HG03521 (cell line): ENCODE results near the gene KIAA0930.
"Not testable (repeated sequence)": the region's sequence is repeated elsewhere in the genome, so short reads cannot be mapped to it uniquely, and the experiment has no call there.

Source experiments
- ATAC-seq: cut with Tn5 transposase; IDR thresholded peaks from one replicate; pipeline ENCODE4 v1.9.1; 2021; ENCODE audit warnings: mild to moderate bottlenecking, moderate library complexity; ENCODE audit not compliant: unreplicated experiment

KIAA0930 gene

DNA sequence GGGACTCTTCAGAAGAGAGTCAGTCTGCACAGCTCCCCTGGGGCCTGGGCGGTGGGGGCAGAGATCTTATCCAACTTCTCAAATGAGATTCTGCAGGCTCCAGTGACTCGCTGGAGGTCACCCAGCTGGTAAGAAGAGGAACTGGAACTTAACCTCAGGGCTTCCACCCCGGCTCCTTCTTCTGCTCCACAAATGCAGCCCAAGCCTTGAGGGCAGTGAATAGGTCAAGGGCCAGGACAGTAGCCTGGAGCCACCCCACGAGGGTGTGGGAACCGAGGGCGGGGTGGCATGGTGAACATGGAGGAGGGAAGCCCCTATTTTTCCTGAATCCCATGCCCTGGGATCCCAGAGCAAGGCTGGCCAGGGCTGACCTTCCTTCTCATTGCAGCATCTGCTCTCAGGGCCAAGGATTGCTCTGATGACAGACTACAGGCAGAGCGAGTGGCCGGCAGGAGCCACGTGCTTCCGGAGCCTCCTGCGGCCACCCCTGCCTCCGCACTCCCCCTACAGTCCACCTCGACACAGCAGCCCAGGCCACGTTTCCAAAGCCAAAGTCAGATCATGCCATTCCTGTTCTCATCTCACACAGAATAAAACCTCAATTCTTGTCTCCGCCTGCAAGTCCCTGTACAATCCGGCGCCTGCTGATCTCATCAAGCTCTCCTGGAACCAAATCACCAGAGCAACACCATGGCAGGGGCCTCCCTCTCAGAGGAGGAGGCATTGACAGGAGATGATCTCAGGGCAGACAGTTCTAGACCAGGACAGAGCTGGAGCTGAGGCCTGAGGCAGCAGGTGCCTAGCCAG lies 23.0 kb upstream of the KIAA0930 start:
- ATAC-seq = peak; percentile 65

DNA sequence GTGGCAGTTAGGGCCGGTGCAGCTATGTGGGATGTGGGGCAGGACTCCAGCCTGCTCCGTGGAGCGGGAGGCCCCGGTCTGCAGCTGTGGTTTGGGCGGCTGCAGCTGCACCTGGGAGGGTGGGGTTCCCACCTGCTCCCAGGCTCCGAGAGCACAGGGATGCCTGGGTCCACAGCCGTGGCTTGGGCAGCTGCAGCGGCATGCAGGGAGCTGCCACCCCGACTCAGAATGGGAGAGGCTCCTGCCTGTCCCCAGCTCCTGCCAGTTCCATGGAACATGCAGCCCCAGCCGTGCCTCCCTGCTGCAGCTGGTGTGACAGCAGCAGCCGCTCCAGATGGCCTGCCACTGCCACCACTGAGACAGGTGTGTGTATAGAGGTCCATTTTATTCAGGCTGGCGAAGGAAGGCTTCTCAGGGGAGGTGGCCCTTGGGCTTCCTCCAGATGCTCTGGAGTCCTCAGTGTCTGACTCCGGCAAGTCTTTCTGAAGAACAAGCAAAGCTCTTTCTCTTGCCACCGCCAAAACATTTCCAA lies 22.3 kb upstream of the KIAA0930 start:
- ATAC-seq = peak; percentile 38

DNA sequence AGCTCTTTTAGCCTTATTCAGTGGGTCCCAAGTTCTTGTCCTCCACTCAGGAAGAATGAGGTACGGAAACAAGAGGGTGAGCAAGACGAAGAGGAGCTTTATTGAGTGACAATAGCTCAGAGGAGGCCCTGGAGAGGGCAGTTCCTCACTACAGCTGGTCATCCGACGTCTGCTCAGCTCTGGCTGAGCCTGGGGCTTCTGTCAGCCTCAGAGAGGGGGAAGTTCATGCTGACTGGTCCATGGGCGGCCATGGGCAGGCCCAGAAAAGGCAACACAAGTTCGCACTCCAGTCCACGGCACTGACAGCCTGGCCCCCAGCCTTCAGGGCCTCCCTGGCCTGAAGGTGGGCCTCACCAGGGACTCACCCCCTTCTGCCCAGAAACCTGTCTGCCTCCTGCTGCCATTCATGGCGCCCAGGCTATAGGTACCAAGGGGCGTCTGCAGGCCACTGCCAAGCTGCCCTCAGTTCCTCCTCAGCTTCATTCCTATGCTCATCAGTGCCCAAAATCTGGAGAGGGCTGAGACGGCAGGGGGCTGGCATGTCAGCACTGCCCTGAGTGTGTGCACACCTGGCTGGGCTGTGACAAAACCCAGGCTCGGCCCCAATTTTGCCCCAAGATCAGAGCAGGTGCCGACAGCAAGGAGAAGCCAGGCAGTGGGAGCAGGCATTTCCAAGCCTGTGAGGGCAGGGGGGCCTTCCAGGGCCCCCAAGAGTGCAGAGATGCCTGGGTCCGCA lies 21.7 kb upstream of the KIAA0930 start:
- ATAC-seq = no peak

DNA sequence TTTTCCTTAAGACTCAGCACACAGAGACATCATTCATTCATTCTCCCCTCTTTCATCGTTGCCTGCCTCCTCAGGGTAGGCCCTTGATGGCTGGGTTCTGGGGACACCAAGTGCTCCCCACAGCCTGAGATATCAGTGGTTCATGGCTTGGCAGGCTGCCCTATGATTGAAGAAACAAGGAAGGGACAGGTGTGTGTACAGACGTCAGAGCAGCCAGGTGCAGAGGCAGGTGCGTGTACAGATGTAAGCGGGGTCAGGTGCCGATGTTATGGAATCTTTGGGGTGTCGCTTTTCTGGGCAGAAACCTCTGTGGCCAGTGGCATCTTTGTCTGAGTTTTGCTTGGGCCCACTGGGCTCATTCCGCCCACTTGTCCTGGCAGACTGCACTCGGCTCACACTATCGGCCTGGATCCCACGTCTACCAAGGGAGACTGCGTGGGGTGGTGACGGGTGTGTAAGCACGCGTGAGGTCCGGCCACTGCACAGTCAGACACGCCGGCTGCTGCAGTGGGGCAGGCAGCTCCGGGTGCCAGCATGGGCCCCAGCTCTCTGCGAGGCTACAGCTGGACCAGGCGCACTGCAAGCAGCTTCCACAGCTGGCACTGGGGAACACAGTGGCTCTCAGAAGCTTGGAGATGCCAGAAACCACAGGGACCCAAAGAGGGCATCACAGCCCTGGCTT lies 20.9 kb upstream of the KIAA0930 start:
- no peak for ATAC-seq

DNA sequence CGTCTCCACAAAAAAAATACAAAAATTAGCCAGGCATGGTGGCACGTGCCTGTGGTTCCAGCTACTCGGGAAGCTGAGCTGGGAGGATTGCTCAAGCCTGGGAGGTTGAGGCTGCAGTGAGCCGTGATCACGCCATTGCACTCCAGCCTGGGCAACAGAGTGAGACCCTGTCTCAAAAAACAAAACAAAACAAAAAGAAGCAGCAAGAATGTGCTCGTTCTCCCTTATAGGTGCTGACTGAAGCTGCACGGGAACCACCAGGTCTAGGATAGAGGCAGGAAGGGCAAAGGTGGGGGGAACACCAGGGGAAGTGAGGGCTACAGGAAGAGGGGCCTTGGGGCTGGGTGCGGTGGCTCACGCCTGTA lies 19.7 kb upstream of the KIAA0930 start:
- ATAC-seq = not testable (repeated sequence)

DNA sequence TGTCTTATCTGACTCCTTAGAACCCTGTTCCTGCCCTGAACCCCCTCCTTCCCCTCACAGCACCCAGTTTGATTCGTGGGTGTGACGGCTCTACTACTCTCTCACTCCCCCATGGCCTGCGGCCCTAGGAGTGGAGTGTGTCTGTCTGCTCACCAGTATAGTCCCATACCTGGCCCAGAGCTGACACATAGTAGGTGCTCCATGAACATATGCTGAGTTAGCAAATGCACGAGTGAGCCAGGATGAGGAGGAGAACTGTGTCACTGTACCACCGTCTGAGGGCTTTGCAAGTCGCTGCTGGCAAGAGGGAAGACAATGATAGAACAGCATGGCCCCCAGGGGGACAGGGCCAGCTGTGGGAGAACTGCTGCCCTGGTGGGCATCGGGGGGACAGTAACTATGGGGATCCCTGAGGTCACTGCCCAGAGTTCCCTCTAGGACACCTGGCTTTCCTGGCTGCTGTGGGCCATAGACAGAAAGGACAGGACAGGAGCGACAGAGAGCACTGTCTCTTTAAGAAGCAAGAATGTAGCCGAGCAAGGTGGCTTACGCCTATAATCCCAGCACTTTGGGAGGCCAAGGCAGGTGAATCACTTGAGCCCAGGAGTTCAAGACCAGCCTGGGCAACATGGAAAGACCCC lies 19.2 kb upstream of the KIAA0930 start:
- no peak for ATAC-seq

DNA sequence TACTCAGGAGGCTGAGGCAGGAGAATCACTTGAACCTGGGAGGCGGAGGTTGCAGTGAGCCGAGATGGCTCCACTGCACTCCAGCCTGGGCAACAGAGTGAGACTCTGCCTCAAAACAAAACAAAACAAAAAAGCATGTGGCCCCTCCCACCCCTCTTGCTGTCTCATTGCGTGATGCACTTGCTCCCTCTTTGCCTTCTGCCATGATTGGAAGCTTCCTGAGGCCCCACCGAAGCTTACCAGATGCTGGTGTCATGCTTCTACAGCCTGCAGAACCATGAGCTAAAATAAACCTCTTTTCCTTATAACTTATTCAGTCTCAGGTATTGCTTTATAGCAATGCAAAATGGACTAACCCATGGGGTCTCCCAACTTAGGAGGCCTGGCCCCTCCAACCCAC lies 17.2 kb upstream of the KIAA0930 start:
- not testable (repeated sequence) for ATAC-seq

DNA sequence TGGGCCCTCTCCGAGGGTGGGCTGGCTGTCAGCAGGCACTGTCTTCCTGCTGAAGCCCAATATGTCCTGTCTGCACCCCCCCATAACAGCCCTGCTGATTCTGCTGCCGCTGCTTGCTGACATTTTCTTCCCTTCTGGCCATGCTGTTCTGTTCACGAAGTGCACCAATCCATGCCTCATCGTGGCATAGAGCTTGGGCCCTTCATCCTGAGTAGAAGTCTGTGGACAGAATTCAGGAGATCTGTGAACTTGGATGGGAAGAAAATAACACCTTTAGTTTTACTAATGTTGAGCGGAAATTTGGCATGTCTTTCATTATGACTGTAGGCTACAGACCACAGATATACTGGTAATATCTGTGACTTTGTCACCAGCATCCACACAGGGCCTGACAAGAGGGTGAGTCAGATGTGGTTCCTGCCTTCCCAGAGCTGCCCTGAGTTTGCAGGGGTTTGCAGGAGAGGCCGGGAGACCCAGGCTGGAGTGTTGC lies 14.1 kb upstream of the KIAA0930 start:
- no peak for ATAC-seq

DNA sequence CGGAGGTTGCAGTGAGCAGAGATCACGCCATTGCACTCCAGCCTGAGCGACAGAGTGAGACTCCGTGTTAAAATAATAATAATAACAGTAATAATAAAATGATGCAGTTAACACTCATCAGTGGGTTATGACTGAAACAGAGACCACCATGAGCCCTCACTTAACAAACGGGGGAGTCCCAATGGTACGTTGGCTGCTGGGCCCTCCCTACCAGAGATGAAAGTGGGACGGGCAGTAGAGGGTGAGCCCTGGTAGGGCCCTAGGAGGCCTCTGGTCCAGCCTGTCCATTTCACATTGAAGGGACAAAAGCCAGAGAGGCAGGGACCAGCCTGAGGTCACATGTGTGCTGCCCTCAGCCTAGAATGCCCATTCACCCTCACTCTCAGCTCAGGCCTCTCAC lies 13.7 kb upstream of the KIAA0930 start:
- ATAC-seq = no peak

DNA sequence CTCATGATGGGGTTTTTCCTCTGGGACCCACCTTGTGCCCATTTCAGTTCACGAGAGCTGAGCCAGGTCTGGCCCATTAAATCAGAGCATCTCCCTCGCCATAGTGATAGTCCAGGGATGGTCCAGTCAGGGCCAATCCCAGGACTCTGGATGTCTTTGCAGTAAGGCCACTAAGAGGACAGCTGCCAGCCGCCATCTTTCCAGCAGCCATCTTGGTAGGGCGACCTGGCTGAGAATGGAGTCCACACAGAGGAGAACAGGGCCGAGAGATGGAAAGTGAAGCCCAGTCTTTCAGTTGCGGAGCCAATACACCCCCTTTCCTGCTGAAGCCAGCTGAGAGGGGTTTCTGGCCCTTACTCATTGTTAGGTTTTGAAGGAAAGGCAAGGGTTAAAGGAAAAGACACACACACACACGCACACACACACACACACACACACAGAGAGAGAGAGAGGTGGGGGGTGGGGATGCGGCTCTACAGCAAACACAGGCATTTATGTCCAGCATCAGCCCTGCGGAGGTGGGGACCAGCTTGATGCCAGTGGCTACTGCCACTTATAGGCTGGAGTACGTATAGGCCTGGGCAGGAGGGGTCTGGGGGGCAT lies 12.4 kb upstream of the KIAA0930 start:
- ATAC-seq = no peak

DNA sequence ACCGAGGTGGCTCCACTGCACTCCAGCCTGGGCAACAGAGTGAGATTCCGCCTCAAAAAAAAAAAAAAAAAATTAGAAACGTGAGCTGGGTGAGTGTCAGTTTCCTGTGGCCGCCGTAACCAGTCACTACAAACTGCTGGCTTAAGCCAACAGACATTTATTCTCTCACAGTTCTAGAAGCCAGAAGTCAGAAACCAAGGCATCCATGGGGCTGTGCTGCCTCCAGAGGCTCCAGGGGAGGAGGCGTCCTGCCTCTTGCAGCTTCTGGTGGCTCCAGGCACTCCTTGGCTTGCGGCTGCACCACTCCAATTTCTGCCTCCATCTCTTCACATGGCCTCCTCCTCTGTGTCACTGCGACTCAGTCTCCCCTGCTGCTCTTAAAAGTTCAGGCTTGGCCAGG lies 11.1 kb upstream of the KIAA0930 start:
- no peak for ATAC-seq

DNA sequence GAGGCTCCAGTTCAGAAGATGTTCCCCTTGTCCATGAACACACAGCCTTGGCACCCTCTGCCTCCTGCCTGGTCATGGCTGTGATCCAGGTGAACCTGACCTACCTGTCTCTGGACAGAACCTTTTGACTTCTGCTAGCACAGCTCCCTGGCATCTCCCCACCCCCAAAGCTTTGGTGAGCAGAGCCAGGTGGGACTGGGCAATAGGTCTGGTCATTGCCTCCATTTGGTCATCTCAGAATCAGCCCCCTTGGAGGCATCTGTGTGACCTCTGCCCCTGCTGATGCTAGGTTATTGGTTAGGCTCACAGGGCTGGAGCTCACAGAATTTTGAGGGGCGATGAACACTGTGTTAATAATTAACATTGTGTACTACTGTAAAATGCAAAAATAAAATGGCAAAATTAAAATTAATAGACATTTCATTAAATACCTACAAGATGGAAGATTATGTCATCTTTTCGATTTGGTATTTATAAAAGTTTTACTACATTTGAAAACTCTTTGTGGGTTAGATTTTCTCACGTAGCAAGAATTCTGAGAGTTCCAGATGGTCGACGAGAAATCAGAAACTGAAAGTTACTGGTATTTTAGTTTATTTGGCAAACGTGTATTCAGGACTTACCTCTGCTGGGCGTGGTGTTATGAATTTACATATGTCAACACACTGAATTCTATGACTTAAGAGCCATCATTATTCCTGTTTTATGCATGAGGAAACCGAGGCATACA lies 8.3 kb upstream of the KIAA0930 start:
- ATAC-seq = no peak

DNA sequence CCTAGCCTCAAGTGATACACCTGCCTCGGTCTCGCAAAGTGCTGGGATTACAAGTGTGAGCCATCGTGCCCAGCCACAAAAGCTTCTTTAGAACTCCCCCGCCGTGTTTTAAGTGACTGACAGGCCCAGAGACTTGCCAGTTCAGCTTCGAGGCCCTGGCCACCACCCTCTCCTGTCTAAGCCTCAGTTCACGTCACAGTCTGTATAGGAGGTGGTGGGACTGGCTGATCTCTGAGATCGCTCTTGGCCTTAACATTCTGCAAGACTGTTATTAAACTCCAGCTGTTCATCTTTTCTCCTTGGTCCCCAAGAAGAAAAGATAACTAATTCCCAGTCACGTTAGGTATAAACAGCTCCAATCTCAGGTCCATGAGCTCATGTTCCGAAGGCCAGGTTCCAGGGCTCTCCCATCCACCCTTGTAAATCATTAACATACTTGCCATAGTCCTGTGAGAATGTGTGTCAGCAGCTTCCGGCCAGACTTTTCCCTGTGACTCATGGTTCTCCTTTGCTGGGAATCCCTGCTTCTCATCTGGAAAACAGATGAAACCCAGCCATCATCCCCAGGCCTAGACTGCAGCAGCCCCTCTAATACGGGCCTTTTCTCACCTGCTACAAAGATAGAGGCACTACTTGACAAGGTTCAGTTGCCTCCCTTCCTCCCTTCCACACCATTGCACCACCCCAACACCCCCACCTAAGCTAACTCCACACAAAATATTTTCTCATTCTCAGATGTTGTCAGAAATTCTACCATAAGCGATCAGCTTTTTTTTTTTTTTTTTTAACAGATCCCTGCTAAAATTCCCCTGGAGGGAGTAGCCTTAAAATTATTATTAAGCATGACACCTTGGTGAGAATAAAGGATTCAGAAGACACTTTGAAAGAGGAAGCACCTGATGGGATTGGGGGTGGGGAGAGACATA lies 5.6 kb upstream of the KIAA0930 start:
- no peak for ATAC-seq

DNA sequence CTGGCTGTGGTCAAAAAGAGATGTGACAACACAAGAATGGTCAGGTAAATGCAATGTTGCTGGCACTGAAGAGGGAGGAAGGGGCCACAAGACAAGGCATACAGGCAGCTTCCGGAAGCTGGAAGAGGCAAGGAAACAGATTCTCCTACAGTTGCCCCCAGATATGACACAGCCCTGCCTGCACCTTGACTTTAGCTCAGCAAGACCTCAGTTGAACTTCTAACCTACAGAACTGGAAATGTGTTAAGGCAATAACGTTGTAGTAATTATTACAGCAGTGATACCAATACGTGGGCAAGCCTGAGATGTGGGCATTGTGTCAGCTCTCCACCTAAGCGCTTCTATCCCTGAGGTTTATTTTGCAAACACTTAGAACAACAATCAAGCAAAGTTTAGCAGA lies 4.2 kb upstream of the KIAA0930 start:
- no peak for ATAC-seq

DNA sequence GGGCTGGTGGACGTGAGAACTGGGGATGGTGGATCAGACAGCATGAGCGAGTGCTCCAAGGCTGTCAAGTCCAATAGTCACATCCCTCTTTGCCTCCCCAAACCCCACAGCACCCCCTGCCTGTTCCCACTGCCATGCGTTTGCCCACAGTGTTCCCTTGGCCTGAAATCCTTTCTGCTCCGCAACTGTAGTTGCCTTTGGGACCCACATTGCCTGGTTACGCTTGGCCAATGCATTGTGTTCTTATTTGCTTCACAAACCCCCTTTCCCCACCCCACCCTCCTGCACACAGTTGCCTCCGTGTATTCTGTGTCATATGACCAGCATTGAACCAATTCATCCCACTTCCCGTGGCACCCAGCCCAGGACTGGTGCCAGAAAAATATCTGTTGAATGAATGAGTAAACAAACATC lies 2.1 kb upstream of the KIAA0930 start:
- no peak for ATAC-seq

DNA sequence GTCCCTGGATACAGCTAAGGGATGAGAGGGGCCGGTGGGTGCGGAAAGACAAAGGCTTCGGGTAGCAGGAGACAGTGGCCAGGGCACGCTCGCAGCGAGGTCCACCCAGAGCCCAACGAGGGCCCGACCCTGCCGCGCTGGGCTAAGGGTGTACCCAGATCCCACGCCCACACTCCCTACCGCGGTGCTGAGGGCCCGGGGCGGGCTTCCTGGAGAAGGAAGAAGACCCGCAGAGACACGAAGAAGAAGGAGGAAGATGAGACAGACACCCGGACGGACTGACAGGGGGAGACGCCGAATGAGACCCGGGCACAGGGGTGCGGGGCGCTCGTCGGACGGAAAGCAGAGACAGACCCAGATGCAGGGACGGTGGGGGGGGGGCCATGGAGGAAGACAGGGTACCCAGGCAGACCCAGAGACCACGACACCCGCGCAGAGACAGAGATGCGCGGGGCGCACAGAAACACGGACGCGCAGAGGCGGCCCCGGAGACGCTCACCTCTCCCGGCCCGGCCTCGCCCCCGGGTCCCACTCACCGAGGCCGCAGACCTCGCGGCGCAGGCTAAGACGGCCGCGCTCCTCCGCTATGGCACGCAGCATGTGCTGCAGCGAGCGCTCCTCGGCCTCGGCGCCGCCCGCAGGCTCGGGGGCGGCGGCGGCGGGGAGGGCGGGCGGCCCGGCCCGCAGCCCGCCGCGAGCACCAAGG lies 437 bp downstream of the KIAA0930 start:
- ATAC-seq = peak; percentile 23

DNA sequence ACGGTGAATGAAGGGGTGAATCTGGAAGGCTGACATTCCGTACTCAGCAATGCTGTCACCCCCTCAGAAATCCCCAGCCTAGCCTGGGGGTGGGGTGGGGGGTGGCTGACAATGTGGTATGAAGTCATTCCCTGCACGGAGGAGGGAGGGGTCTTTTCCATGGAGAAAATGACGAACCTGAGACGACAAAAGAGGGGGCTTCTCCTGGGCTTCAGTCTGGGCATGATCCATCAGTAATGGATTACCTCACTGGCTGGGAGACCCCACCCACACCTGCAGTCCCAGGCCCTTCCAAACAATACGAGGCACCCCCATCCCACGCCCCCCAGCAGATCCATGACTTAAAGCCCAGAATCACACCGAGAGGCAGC lies 1.0 kb downstream of the KIAA0930 start:
- no peak for ATAC-seq

DNA sequence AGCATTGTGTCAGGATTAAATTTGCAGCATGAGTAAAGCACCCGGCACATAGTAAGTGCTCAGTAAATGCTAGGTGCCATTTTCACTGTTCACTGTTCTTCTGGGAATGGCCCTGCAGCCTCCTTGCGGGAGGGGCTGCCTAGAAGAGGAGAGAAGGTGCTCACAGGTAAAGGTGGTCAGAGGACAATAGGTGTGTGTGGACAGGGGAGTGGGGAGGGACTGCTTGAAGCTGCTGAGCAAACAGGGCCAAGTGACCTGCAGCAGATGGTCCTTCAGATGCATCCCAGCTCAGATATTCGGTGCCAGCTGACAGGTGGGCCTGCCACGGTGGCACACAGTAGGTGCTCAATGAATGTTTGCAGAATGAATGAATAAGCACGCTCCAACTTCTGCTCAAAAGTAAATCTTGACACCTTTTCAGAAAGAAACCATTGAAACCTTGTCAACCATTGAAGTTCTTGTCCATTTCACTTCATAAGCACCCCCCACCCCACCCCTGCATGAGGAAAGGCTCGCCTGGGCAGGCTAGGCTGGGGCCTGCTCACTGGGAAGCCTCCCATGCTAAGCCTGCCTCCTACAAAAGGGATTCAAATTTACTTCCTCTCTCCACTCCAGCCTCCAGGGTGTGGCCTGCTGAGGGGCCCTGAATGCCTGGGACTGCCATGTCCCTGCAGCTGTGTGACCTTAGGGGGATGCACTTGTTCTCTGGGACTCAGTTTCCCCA lies 1.6 kb downstream of the KIAA0930 start:
- ATAC-seq = no peak
